Epithelial cell of proximal tubule (primary cell): ENCODE data around the gene ATG12. TPM values are rescaled to one million over a fixed set of nuclear protein-coding genes. Genes with fewer than 3 reads are reported as not detected.
A peak's percentile ranks its signal among the peaks of the same experiment; 100 is the strongest.
"Not testable (repeated sequence)": the region's sequence is repeated elsewhere in the genome, so short reads cannot be mapped to it uniquely, and the experiment has no call there.

Experiments used
- DNase-seq: peaks from one replicate; pipeline ENCODE4 v3.0.0-alpha.2; 2011; ENCODE audit warnings: low read depth
- H3K4me3 ChIP-seq: 2 replicates; pipeline ENCODE4 v1.5.1; 2011; ENCODE audit warnings: low read depth, mild to moderate bottlenecking, low read length
- CTCF ChIP-seq: conservative IDR thresholded peaks from 2 replicates; pipeline ENCODE4 v1.5.1; 2012; ENCODE audit warnings: low read depth, mild to moderate bottlenecking, low read length
- total RNA-seq: library from RNA; depleted of rRNA; stranded (reverse); fragments of >200 nt; gene quantifications from 2 replicates; pipeline ENCODE4 v1.2.3, GENCODE V29; 2015

Gene ATG12
- 20.6 and 26.5 TPM in 2 replicates for total RNA-seq

GRCh38 chr5:115841382-115842088 lies at the start of gene ATG12, which contains the start of gene AP3S1:
ATG12 (minus strand) TSS chr5:115841565; CDS start chr5:115841552, 13 bp downstream.
AP3S1 (plus strand) TSS chr5:115841935; CDS start chr5:115842038, 103 bp downstream.
- peak; percentile 62 for DNase-seq
- H3K4me3 ChIP-seq, result peak within 1 kb of the TSS; percentile 64
- no peak for TF ChIP-seq CTCF

- no peak overlapping the region for H3K4me3 ChIP-seq
- no peak for DNase-seq
- peak; percentile 43 for TF ChIP-seq CTCF
Observed at GRCh38 chr5:115888027-115888426, 46.7 kb upstream of the ATG12 start.

GRCh38 chr5:115885208-115885607 lies 43.8 kb upstream of the ATG12 start:
- not testable (repeated sequence) for H3K4me3 ChIP-seq, DNase-seq

GRCh38 chr5:115884704-115885103 lies 43.3 kb upstream of the ATG12 start:
- no peak overlapping the region for H3K4me3 ChIP-seq
- DNase-seq, result no peak
- no peak for TF ChIP-seq CTCF

DNA sequence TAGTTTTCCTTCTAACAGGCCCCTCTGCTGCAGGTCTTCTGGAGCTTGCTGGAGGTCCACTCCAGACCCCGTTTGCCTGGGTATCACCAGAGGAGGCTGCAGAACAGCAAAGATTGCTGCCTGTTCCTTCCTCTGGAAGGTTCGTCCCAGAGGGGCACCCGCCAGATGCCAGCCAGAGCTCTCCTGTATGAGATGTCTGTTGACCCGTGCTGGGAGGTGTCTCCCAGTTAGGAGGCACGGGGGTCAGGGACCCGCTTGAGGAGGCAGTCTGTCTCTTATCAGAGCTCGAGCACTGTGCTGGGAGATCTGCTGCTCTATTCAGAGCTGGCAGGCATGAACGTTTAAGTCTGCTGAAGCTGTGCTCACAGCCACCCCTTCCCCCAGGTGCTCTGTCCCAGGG lies 41.1 kb upstream of the ATG12 start:
- H3K4me3 ChIP-seq, DNase-seq: not testable (repeated sequence)

GRCh38 chr5:115877342-115877741 lies 36.0 kb upstream of the ATG12 start:
- H3K4me3 ChIP-seq, DNase-seq: not testable (repeated sequence)

DNA sequence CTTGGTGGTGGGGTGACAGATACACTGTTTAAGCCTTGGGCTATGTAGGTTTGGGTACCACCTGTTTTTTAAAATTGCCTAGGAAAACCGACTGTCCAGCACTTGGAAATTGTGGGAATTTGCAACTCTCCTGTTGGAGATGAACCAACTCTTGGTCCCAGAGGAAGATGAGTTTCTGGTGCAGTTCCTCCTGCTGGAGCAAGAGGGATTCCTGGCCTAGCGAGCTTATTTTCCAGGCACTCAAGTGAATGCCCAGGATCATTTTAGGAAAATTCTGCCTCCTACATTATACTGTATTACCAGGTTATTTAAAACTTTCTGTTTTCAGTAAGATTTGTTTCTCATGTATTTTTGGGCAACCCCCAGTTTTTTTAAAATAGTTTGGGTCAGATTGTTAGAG lies 34.1 kb upstream of the ATG12 start:
- no peak overlapping the region for H3K4me3 ChIP-seq
- peak; percentile 30 for TF ChIP-seq CTCF
- no peak for DNase-seq

GRCh38 chr5:115873392-115873791 lies 32.0 kb upstream of the ATG12 start:
- DNase-seq, result peak; percentile 37
- TF ChIP-seq CTCF, result no peak
- H3K4me3 ChIP-seq, result no peak overlapping the region
